GM21528 (cell line): ENCODE results near the gene TINAGL1.

Experiments used
- ATAC-seq: cut with Tn5 transposase; IDR thresholded peaks from one replicate; pipeline ENCODE4 v1.9.1; 2021; ENCODE audit warnings: mild to moderate bottlenecking, moderate library complexity; ENCODE audit not compliant: unreplicated experiment, low FRiP score

Gene TINAGL1

DNA sequence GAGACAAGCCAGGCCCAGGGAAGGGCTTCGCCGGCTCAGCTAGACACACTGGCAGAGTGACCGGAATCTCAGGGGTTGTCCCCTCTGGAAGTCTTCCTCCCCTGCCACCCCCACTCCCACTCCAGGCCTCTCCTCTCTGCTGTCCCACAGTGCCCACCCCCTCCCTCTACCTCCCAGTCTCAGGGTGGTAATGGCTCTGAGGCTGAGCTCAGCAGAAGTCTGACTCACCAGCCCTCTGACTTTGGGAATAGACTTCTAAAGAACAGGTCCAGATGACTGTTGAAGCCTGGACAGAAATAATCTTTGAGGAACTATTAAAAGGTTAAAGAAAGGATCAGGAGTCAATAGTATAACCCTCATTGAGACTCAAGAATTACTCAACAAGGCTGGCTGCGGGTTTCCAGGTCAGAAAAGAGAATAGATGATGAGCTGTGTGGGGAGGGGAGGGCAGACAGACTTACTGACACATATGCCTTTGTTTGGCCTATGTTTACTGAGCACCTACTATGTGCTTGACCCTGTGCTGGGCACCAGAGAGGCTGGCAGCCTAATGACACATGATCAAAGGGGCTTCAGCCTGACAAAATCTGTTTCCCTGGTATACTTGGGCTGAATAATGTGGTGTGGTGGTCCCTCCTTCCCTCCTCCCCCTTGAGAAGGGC is 49.4 kb downstream of the TINAGL1 start:
- no peak for ATAC-seq

DNA sequence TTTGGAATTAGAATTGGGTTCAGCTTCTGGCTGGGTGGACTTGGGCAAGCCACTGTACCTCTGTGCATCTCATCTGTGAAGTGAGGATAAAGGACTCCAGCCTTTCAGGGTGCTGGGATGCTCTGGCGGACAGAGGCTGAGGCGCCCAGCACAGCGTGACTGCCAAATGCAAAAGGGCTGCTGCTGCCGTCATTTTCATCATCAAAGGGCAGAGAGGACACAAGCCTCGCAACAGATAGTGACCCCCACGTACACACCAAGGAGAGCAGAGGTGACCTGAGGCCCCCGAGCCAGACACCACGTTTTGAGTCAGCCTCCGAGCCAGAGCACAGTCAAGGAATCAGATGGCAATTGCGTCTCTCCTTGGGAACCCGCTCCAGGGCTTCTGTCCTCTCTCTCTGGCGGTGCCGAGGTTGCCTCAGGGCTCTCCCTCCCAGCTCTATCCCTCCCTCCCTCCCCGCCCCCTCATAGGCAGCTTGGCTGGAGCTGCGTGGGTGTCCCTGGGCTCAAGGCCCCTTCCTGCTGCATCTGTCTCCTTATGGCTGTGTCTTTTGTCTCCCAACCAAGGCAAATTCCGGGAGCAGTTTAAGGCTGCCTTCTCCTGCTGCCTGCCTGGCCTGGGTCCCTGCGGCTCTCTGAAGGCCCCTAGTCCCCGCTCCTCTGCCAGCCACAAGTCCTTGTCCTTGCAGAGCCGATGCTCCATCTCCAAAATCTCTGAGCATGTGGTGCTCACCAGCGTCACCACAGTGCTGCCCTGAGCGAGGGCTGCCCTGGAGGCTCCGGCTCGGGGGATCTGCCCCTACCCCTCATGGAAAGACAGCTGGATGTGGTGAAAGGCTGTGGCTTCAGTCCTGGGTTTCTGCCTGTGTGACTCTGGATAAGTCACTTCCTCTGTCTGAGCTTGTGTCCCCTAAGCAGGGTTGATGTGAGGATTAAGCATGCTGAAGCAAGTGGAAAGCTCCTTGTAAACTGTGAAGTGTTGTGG is 50.2 kb downstream of the TINAGL1 start:
- no peak for ATAC-seq

DNA sequence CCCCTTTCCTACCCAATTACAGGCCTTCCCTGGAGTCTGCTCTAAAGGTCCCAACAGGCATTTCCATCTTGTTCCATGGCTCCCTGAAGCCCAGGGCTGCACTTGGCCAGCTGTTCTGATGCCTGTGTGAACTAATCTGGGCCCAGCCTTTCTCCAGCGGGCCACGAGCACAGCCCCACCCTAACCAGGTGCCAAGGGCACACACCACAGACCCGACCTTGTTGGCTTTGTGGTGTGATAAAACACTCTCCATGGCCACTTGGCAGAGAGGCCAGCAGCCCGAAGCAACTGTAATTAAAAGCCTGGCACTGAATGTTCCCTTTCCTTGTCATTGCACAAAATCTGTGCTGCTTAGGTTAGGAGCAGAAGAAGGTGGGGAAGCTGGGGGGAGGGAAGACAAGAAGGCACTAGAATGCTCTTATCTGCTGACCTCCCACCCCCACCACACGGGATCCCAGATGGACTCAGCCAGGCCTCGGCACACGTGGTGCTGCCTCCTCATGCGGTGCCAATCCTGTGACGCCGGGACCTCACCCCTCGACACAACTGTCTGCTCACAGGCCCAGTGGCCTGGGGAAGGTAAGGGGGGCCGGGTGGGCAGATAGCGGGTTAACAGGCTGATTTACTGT is 51.1 kb downstream of the TINAGL1 start:
- ATAC-seq: no peak

DNA sequence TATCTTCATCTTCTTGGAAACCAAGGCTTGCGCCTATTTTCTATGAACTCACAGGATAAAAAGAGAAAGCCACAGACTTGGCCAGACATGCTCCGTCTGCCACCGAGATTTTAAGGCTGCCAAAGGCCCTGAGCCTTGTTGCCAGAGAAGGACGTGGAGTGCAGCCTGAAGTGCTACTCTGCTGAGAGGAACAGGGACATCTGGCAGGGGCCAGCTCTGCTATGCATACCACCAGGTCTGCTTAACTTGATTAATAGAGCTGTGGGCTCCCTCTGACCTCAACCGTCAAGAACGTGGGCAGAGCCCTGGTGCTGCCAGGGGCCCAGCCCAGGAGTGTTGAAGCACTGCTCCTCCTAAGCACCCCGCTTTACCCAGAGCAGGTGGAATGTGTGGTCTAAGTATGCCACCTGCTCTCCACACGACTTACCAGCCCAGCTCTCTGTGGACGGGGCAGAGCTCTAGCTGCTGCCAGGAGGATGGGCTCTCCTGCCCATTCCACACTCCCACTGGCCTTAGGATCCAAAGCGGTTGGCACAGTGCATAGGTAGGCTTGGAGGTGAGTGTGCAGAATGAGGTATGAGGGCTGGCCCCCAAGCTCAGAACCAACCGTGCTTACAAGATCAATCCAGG is 51.7 kb downstream of the TINAGL1 start:
- ATAC-seq: no peak

DNA sequence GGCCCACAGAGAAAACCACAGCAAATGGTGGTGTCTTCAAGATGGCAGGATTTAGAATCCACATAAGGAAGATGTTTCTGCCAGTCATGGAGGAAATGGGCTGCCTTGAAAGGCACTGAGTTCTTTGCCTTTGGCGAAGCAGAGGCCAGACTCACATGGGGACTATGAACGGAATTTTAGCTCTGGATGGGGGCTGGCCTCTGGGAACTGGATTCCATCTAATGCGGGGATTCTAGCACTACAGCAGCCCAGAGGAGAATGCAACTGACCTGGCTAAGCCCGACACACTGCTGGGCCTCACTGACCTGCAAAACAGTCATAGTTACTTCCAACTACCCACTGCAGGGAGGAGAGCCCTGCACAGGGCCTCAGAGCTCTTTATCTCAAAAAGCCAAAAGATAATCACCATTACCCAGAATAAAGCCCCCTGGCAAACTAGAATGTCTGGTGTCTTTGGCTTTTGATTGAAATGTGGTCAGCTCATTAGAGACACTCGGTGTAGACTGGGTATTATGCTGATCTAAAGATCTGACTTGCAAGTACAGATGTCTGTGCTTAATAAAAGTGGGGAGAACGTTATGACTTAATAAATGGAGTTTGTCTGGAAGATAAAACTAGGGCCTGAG is 52.7 kb downstream of the TINAGL1 start:
- no peak for ATAC-seq

DNA sequence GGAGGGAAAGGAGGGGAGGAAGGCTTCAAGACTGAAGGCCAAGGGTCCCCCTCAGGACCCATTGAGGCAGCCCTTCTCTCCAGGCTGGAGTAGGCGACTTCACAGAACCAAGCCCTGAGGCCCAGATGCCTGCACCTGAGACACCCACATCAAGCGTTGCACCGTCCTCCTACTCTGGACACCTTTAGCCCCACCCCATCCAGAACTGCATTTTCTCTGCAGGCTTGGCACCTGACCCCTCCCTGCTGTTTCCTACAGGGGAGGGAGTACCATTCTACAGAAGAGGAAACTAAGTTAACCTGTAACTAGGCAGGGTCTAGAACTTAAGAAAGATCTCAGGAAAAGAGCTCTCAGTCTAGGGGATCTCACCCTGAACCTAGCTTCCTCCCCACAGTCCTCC is 56.3 kb downstream of the TINAGL1 start:
- ATAC-seq: no peak

DNA sequence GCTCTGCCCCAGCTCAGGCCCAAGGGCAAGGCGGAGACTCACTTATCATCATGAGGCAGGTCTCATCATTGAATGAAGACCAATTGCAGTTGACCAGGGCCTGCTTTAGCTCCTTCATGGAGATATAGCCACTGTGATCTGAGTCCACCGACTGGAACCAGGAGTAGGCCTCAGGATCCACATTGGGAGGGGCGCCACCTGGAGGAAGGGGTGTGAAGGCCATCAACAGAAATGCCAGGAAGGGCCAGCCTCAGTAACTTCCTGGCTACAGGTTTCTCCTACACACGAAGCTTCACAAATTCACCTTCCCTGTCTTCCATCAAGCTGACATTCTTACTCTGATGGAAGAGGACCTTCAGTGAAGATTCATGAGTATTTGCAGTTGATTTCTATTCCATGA is 56.8 kb downstream of the TINAGL1 start:
- ATAC-seq: no peak
